HepG2 (cell line): Measurements from ENCODE around the gene TNFSF12. TPM values are rescaled to one million over a fixed set of nuclear protein-coding genes. Genes with fewer than 3 reads are reported as not detected.

Experiments
- DNMT3B ChIP-seq: conservative IDR thresholded peaks from 2 replicates; pipeline ENCODE4 v1.6.1; 2016; ENCODE audit warnings: missing biosample characterization, control low read depth
- ELF3 ChIP-seq: IDR thresholded peaks from 2 replicates; pipeline ENCODE4 v1.6.1; 2016; ENCODE audit warnings: missing genetic modification reagents, missing compliant biosample characterization
- HNRNPK ChIP-seq: fragments of 200-400 bp; formaldehyde crosslinking; IDR thresholded peaks from 2 replicates; pipeline ENCODE4 v1.6.1; 2018; ENCODE audit warnings: low read length, low read depth, moderate library complexity, mild to moderate bottlenecking; ENCODE audit not compliant: poor library complexity, severe bottlenecking
- JUN ChIP-seq: sonication (generic); formaldehyde crosslinking; IDR thresholded peaks from 2 replicates; pipeline ENCODE4 v1.4.0; 2020; ENCODE audit warnings: mild to moderate bottlenecking, missing genetic modification reagents
- KLF6 ChIP-seq: IDR thresholded peaks from 2 replicates; pipeline ENCODE4 v1.8.0; 2016; ENCODE audit warnings: missing biosample characterization, missing genetic modification reagents
- KLF9 ChIP-seq: IDR thresholded peaks from 2 replicates; pipeline ENCODE4 v1.6.1; 2016; ENCODE audit warnings: low read depth
- MXI1 ChIP-seq: IDR thresholded peaks from 3 replicates; pipeline ENCODE4 v1.6.1; 2012; ENCODE audit warnings: low read depth, low read length, inconsistent platforms, borderline replicate concordance
- MYNN ChIP-seq: sonication (generic); formaldehyde crosslinking; IDR thresholded peaks from 2 replicates; pipeline ENCODE4 v1.4.0; 2020; ENCODE audit warnings: mild to moderate bottlenecking, low read depth, missing genetic modification reagents
- NCOR1 ChIP-seq: fragments of 200-600 bp; sonication (generic); IDR thresholded peaks from 2 replicates; pipeline ENCODE4 v1.7.0; 2017; ENCODE audit warnings: antibody characterized with exemption, low read length, borderline replicate concordance
- RFX5 ChIP-seq: IDR thresholded peaks from 2 replicates; pipeline ENCODE4 v1.6.1; 2011; ENCODE audit warnings: low read depth, low read length, improper control_type of control experiment
- SIX4 ChIP-seq: sonication (generic); formaldehyde crosslinking; IDR thresholded peaks from 2 replicates; pipeline ENCODE4 v1.4.0; 2020; ENCODE audit warnings: missing genetic modification reagents
- ZEB1 ChIP-seq: IDR thresholded peaks from 2 replicates; pipeline ENCODE4 v1.6.1; 2012; ENCODE audit warnings: mild to moderate bottlenecking, low read depth, inconsistent platforms; ENCODE audit not compliant: insufficient replicate concordance
- ZFP36L1 ChIP-seq: sonication (generic); formaldehyde crosslinking; IDR thresholded peaks from 2 replicates; pipeline ENCODE4 v1.8.0; 2022; ENCODE audit warnings: mild to moderate bottlenecking, missing genetic modification reagents, moderate library complexity
- ZNF431 ChIP-seq: sonication (generic); formaldehyde crosslinking; IDR thresholded peaks from 2 replicates; pipeline ENCODE4 v1.9.0; 2022; ENCODE audit warnings: missing genetic modification reagents, low read depth, mild to moderate bottlenecking, borderline replicate concordance
- ZNF567 ChIP-seq: sonication (generic); formaldehyde crosslinking; IDR thresholded peaks from 2 replicates; pipeline ENCODE4 v1.8.1; 2023; ENCODE audit warnings: mild to moderate bottlenecking, missing genetic modification reagents, borderline replicate concordance
- ZNF607 ChIP-seq: sonication (generic); formaldehyde crosslinking; IDR thresholded peaks from 2 replicates; pipeline ENCODE4 v1.5.1; 2020; ENCODE audit warnings: missing genetic modification reagents, mild to moderate bottlenecking, borderline replicate concordance
- ZNF768 ChIP-seq: sonication (generic); formaldehyde crosslinking; IDR thresholded peaks from 2 replicates; pipeline ENCODE4 v1.4.0; 2020; ENCODE audit warnings: missing genetic modification reagents
- ZNF782 ChIP-seq: sonication (generic); formaldehyde crosslinking; IDR thresholded peaks from 2 replicates; pipeline ENCODE4 v1.4.0; 2020; ENCODE audit warnings: missing genetic modification reagents, mild to moderate bottlenecking, borderline replicate concordance
- polyA plus RNA-seq, 8 experiments: library from polyadenylated mRNA; depleted of rRNA in 3 of 8; stranded (reverse) in 7 of 8; unstranded in 1 of 8; fragments of >200 nt; fragmentation: Illumina TruSeq in 4 of 8; extraction: Trizol in 4 of 8; gene quantifications; 2 replicates each; pipeline versions ENCODE4 v1.2.1 to v1.2.3, GENCODE V29; 2011 to 2016; ENCODE audit warnings: low read depth in 4 of 8, missing spikeins in 1 of 8, mixed read lengths in 1 of 8; ENCODE audit not compliant: insufficient read depth in 1 of 8
- total RNA-seq, 5 experiments: library from RNA; depleted of rRNA; stranded (reverse); fragments of >200 nt; fragmentation: Illumina TruSeq; extraction: Trizol; gene quantifications; 2 replicates each; pipeline ENCODE4 v1.2.3, GENCODE V29; 2016; ENCODE audit warnings: low read depth in 1 of 5
- TF ChIP-seq, protein P1 (sequence below): fragments of 450-650 bp; IDR thresholded peaks from 2 replicates; pipeline ENCODE4 v1.6.1; 2017
- TF ChIP-seq, protein P2 (sequence below): sonication (generic); formaldehyde crosslinking; IDR thresholded peaks from 2 replicates; pipeline ENCODE4 v1.4.0; 2020; ENCODE audit warnings: low read depth, mild to moderate bottlenecking, missing genetic modification reagents
- TF ChIP-seq, protein P3 (sequence below): sonication (generic); formaldehyde crosslinking; IDR thresholded peaks from 2 replicates; pipeline ENCODE4 v1.9.0; 2021; ENCODE audit warnings: mild to moderate bottlenecking, missing genetic modification reagents

Gene TNFSF12
- total and polyA plus RNA-seq, 2 of the 13 experiments (the other 11 are each of a cell fraction or from before 2014, with no cell fraction given): 0.93 to 7.2 TPM

DNA sequence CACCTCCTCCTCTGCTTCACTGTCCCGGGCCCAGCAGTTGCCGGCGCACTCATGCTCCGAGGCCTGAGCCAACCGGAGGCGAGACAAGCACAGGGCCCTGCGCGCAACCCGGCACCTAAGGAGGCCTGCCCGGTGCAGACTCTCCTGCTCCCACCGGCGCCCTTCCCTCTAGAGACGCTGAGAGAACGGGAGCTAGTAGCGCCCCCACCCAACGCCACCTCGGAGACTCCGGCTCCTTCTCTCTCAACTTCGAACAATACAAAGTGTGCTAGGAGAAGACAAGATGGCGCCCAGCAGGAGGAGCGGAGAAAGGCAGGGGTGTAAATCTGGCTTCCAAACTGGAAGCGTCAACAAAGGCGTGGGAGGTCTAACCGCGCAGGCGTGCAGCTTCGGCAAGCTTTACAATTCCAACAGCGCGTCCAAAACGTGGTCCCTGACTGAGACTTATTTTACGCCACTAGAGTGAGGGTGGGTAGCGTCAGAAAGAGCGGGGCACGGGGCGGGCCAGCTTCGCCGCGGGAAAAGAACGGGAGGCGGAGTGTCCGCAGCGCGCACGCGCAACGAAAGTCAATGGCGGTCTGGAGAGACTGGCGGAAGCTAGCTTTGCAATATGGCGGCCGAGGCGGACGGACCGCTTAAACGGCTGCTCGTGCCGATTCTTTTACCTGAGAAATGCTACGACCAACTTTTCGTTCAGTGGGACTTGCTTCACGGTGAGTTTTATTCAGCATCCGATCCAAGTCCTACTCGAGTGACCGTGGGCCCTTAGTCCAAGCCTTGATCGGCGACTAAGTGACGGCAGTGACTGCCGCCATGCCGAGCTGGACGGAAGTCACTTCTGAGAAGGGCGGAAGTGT lies 34.6 kb downstream of the TNFSF12 start, which contains the start of gene MPDU1 (continued):
- TF ChIP-seq SIX4 (CRISPR knock-in tag): no peak
- TF ChIP-seq HNRNPK: no peak
- no peak for TF ChIP-seq DNMT3B (CRISPR knock-in tag)
- TF ChIP-seq, protein P1, sequence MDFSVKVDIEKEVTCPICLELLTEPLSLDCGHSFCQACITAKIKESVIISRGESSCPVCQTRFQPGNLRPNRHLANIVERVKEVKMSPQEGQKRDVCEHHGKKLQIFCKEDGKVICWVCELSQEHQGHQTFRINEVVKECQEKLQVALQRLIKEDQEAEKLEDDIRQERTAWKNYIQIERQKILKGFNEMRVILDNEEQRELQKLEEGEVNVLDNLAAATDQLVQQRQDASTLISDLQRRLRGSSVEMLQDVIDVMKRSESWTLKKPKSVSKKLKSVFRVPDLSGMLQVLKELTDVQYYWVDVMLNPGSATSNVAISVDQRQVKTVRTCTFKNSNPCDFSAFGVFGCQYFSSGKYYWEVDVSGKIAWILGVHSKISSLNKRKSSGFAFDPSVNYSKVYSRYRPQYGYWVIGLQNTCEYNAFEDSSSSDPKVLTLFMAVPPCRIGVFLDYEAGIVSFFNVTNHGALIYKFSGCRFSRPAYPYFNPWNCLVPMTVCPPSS: no peak
- no peak; the same call in 1 of the 2 replicates for TF ChIP-seq ZNF782 (CRISPR knock-in tag)
- no peak for TF ChIP-seq ZNF567 (CRISPR knock-in tag)
- peak; percentile 31; the same call in 1 of the 2 replicates for TF ChIP-seq NCOR1
- TF ChIP-seq RFX5: no peak
- TF ChIP-seq KLF6 (CRISPR knock-in tag): peak; percentile 79
- no peak; the same call in none of the 2 replicates for TF ChIP-seq ZNF431 (CRISPR knock-in tag)
- peak; percentile 82; the same call in 1 of the 2 replicates for TF ChIP-seq ZFP36L1 (CRISPR knock-in tag)
- no peak for TF ChIP-seq ZEB1
- TF ChIP-seq MXI1: peak; percentile 100
- TF ChIP-seq ELF3 (CRISPR knock-in tag): peak; percentile 73
- TF ChIP-seq MYNN (CRISPR knock-in tag): no peak
- TF ChIP-seq, protein P2, sequence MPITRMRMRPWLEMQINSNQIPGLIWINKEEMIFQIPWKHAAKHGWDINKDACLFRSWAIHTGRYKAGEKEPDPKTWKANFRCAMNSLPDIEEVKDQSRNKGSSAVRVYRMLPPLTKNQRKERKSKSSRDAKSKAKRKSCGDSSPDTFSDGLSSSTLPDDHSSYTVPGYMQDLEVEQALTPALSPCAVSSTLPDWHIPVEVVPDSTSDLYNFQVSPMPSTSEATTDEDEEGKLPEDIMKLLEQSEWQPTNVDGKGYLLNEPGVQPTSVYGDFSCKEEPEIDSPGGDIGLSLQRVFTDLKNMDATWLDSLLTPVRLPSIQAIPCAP: no peak
- no peak for TF ChIP-seq JUN (CRISPR knock-in tag)
- TF ChIP-seq, protein P3, sequence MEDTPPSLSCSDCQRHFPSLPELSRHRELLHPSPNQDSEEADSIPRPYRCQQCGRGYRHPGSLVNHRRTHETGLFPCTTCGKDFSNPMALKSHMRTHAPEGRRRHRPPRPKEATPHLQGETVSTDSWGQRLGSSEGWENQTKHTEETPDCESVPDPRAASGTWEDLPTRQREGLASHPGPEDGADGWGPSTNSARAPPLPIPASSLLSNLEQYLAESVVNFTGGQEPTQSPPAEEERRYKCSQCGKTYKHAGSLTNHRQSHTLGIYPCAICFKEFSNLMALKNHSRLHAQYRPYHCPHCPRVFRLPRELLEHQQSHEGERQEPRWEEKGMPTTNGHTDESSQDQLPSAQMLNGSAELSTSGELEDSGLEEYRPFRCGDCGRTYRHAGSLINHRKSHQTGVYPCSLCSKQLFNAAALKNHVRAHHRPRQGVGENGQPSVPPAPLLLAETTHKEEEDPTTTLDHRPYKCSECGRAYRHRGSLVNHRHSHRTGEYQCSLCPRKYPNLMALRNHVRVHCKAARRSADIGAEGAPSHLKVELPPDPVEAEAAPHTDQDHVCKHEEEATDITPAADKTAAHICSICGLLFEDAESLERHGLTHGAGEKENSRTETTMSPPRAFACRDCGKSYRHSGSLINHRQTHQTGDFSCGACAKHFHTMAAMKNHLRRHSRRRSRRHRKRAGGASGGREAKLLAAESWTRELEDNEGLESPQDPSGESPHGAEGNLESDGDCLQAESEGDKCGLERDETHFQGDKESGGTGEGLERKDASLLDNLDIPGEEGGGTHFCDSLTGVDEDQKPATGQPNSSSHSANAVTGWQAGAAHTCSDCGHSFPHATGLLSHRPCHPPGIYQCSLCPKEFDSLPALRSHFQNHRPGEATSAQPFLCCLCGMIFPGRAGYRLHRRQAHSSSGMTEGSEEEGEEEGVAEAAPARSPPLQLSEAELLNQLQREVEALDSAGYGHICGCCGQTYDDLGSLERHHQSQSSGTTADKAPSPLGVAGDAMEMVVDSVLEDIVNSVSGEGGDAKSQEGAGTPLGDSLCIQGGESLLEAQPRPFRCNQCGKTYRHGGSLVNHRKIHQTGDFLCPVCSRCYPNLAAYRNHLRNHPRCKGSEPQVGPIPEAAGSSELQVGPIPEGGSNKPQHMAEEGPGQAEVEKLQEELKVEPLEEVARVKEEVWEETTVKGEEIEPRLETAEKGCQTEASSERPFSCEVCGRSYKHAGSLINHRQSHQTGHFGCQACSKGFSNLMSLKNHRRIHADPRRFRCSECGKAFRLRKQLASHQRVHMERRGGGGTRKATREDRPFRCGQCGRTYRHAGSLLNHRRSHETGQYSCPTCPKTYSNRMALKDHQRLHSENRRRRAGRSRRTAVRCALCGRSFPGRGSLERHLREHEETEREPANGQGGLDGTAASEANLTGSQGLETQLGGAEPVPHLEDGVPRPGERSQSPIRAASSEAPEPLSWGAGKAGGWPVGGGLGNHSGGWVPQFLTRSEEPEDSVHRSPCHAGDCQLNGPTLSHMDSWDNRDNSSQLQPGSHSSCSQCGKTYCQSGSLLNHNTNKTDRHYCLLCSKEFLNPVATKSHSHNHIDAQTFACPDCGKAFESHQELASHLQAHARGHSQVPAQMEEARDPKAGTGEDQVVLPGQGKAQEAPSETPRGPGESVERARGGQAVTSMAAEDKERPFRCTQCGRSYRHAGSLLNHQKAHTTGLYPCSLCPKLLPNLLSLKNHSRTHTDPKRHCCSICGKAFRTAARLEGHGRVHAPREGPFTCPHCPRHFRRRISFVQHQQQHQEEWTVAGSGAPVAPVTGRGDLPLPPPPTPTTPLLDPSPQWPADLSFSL (CRISPR knock-in tag): no peak
- TF ChIP-seq KLF9: no peak
- no peak for TF ChIP-seq ZNF768 (CRISPR knock-in tag)
- peak; percentile 87; the same call in 1 of the 2 replicates for TF ChIP-seq ZNF607
